Vagina (tissue), 2 donors: ENCODE results near the gene TMBIM4.

Source experiments
- CTCF ChIP-seq, 3 experiments: fragments of 450-650 bp in 2 of 3; fragments of 200-600 bp in 1 of 3; sonication (generic) in 1 of 3; IDR thresholded peaks; one replicate each; pipeline ENCODE4 v1.5.1; 2017 to 2019; ENCODE audit warnings: antibody characterized with exemption in 3 of 3, mild to moderate bottlenecking in 2 of 3, moderate library complexity in 2 of 3
- POLR2A ChIP-seq, 2 donors: fragments of 450-650 bp; IDR thresholded peaks; one replicate each; pipeline ENCODE4 v1.6.1; 2017; ENCODE audit warnings: antibody characterized with exemption in 2 of 2, mild to moderate bottlenecking in 2 of 2, moderate library complexity in 2 of 2

GRCh38 chr12:66199141-66199540 is 29.3 kb upstream of the TMBIM4 start:
- TF ChIP-seq CTCF (IDR thresholded peaks at IDR 0.05) (no peak), POLR2A (IDR thresholded peaks at IDR 0.05) (no peak)
